Endothelial cell of umbilical vein (primary cell): ENCODE data around the gene OR10J5. TPM values are rescaled to one million over a fixed set of nuclear protein-coding genes. Genes with fewer than 3 reads are reported as not detected.

Experiments used
- BruUV-seq: library from RNA; stranded (reverse); fragments of 400-500 nt; replicated peaks from 2 replicates; lab custom pipeline; 2021; lab: Mats Ljungman, UMichigan
- CTCF ChIA-PET: fragments of 300-600, 350-600 bp; sonication (Branson Sonifier 250); formaldehyde crosslinking; loops from one replicate; lab custom pipeline; 2021; ENCODE audit warnings: antibody characterized with exemption, inconsistent platforms; lab: Charles Lee
- POLR2A ChIA-PET: fragments of 300-600, 350-600 bp; sonication (Branson Sonifier 250); formaldehyde crosslinking; loops from one replicate; lab custom pipeline; 2021; ENCODE audit warnings: antibody characterized with exemption, inconsistent platforms; lab: Charles Lee
- DNase-seq: peaks from one replicate; pipeline ENCODE4 v3.0.0-alpha.2; 2011; ENCODE audit warnings: low read depth, low spot score
- FAIRE-seq: peaks from 2 replicates; lab custom pipeline; 2011; peaks lifted over from hg19 to GRCh38; lab: Jason Lieb, UNC
- H2AFZ ChIP-seq: 2 replicates; pipeline ENCODE4 v1.6.0; 2012; ENCODE audit warnings: low read depth, low read length, control low read depth, inconsistent platforms
- H3K27ac ChIP-seq: 2 replicates; pipeline ENCODE4 v1.5.1; 2011; ENCODE audit warnings: low read depth, mild to moderate bottlenecking, control low read depth, low read length, moderate library complexity; ENCODE audit not compliant: insufficient read depth
- H3K27me3 ChIP-seq, 2 experiments: 2 replicates each; pipeline versions ENCODE4 v1.6.0 to v1.6.1; 2011; ENCODE audit warnings: low read length in 2 of 2, mixed read lengths in 1 of 2; ENCODE audit not compliant: control insufficient read depth in 2 of 2, insufficient read depth in 2 of 2
- H3K36me3 ChIP-seq, 2 experiments: 2 replicates in 1 of 2; 3 replicates in 1 of 2; pipeline ENCODE4 v1.5.1; 2011; ENCODE audit warnings: low read length in 2 of 2, mild to moderate bottlenecking in 1 of 2, moderate library complexity in 1 of 2; ENCODE audit not compliant: control insufficient read depth in 2 of 2, insufficient read depth in 2 of 2; ENCODE audit errors: extremely low read depth in 1 of 2
- H3K4me1 ChIP-seq: 3 replicates; pipeline ENCODE4 v1.5.1; 2011; ENCODE audit warnings: mild to moderate bottlenecking, low read length; ENCODE audit not compliant: control insufficient read depth, insufficient read depth; ENCODE audit errors: extremely low read depth
- H3K4me2 ChIP-seq: 2 replicates; pipeline ENCODE4 v1.6.1; 2011; ENCODE audit warnings: low read length, control low read depth, mixed read lengths; ENCODE audit not compliant: insufficient read depth
- H3K4me3 ChIP-seq, 3 experiments: fragments of 200-600 bp in 1 of 3; sonication (generic), shearing (Covaris generic) in 1 of 3; replicated peaks in 1 of 3; 2 replicates each; pipeline ENCODE4 v1.5.1; 2011 to 2016; ENCODE audit warnings: control low read depth in 3 of 3, low read length in 3 of 3, mild to moderate bottlenecking in 2 of 3, inconsistent platforms in 1 of 3, low read depth in 1 of 3, moderate library complexity in 1 of 3; ENCODE audit not compliant: insufficient read depth in 1 of 3
- H3K79me2 ChIP-seq: 2 replicates; pipeline ENCODE4 v1.6.0; 2012; ENCODE audit warnings: low read length, inconsistent platforms; ENCODE audit not compliant: control insufficient read depth, insufficient read depth
- H3K9ac ChIP-seq: replicated peaks from 2 replicates; pipeline ENCODE3; 2011; ENCODE audit warnings: low read length, control low read depth; ENCODE audit not compliant: insufficient read depth; ENCODE audit errors: extremely low read depth
- H3K9me1 ChIP-seq: replicated peaks from 3 replicates; pipeline ENCODE4 v1.6.0; 2011; ENCODE audit warnings: mild to moderate bottlenecking, low read length; ENCODE audit not compliant: control insufficient read depth, insufficient read depth; ENCODE audit errors: extremely low read depth
- H3K9me3 ChIP-seq: replicated peaks from 2 replicates; pipeline ENCODE4 v1.5.1; 2012; ENCODE audit warnings: low read length, inconsistent platforms; ENCODE audit not compliant: control insufficient read depth, insufficient read depth
- H4K20me1 ChIP-seq: replicated peaks from 2 replicates; pipeline ENCODE3; 2011; ENCODE audit warnings: mild to moderate bottlenecking, low read length; ENCODE audit not compliant: control insufficient read depth, insufficient read depth; ENCODE audit errors: extremely low read depth
- CTCF ChIP-seq, 2 donors: IDR thresholded peaks; 1 replicate in 1 of 2; 2 replicates in 1 of 2; pipeline ENCODE4 v1.5.1; 2011; ENCODE audit warnings: low read length in 2 of 2, mild to moderate bottlenecking in 2 of 2, moderate library complexity in 2 of 2, control low read depth in 1 of 2, inconsistent platforms in 1 of 2, low read depth in 1 of 2; ENCODE audit not compliant: insufficient read depth in 1 of 2; ENCODE audit errors: extremely low read depth in 1 of 2
- EZH2 ChIP-seq: IDR thresholded peaks from 2 replicates; pipeline ENCODE4 v1.6.1; 2012; ENCODE audit warnings: borderline replicate concordance, low read depth, mild to moderate bottlenecking, moderate library complexity, low read length, inconsistent platforms; ENCODE audit not compliant: severe bottlenecking
- FOS ChIP-seq: IDR thresholded peaks from 2 replicates; pipeline ENCODE4 v1.6.1; 2011; ENCODE audit warnings: mild to moderate bottlenecking, low read length, moderate library complexity, borderline replicate concordance; ENCODE audit not compliant: insufficient read depth
- GATA2 ChIP-seq: IDR thresholded peaks from 2 replicates; pipeline ENCODE4 v1.7.0; 2011; ENCODE audit warnings: low read depth, mild to moderate bottlenecking, moderate library complexity, mixed read lengths, low read length; ENCODE audit not compliant: insufficient read length, insufficient read depth
- JUN ChIP-seq: IDR thresholded peaks from 2 replicates; pipeline ENCODE4 v1.6.1; 2011; ENCODE audit warnings: borderline replicate concordance, low read depth; ENCODE audit not compliant: insufficient read length, insufficient read depth
- MAX ChIP-seq: IDR thresholded peaks from 2 replicates; pipeline ENCODE4 v1.6.1; 2011; ENCODE audit not compliant: insufficient read depth, insufficient read length
- MYC ChIP-seq: IDR thresholded peaks from one replicate; pipeline ENCODE4 v1.6.1; 2011; ENCODE audit warnings: mild to moderate bottlenecking, low read depth, low read length
- POLR2A ChIP-seq: IDR thresholded peaks from 2 replicates; pipeline ENCODE4 v1.6.1; 2012; ENCODE audit warnings: low read depth, mild to moderate bottlenecking, control low read depth, low read length
- POLR2AphosphoS5 ChIP-seq: IDR thresholded peaks from 2 replicates; pipeline ENCODE4 v1.6.1; 2012; ENCODE audit warnings: low read depth, mild to moderate bottlenecking, control low read depth, low read length, moderate library complexity; ENCODE audit not compliant: insufficient read depth
- dilution Hi-C: fragments of 300-500 bp; cut with MboI; formaldehyde crosslinking; loops from one replicate; pipeline ENCODE4 v1.15.0; 2019; ENCODE audit warnings: low sequenced_read_pairs; ENCODE audit not compliant: extremely low pct_ligation_motif_present
- intact Hi-C: fragments of 100-400 bp; cut with micrococcal nuclease; formaldehyde crosslinking; loops from one replicate; pipeline ENCODE4 v1.10.0; 2022
- polyA plus RNA-seq, 4 experiments: library from polyadenylated mRNA; depleted of rRNA in 3 of 4; stranded (reverse) in 3 of 4; unstranded in 1 of 4; fragments of >200 nt; gene quantifications; 2 replicates each; pipeline versions ENCODE4 v1.2.1 to v1.2.3, GENCODE V29; 2011 to 2012; ENCODE audit warnings: missing spikeins in 1 of 4
- total RNA-seq: library from RNA; stranded (reverse); gene quantifications from 2 replicates; pipeline ENCODE4 v1.2.3, GENCODE V29; 2021

The OR10J5 gene
- total and polyA plus RNA-seq, 2 donors (not counting 3 experiments of a cell fraction or from before 2014, with no cell fraction given): not detected

- H3K9me3 ChIP-seq: no peaks in the 10 kb centered on the region
- no peaks in the 10 kb centered on the region for H3K36me3 ChIP-seq
- H3K27ac ChIP-seq: no peak overlapping the region
- dilution Hi-C loops: no loop called here
- H3K9ac ChIP-seq: no peak overlapping the region
- H4K20me1 ChIP-seq: no peaks in the 10 kb centered on the region
- H3K4me1 ChIP-seq: no peaks in the 10 kb centered on the region
- H2AFZ ChIP-seq: no peak overlapping the region
- no peak overlapping the region for H3K4me2 ChIP-seq
- no peak for DNase-seq
- no TSS peak for BruUV-seq
- H3K9me1 ChIP-seq: no peaks in the 10 kb centered on the region
- ChIA-PET CTCF (no interaction called here), POLR2A (no interaction called here)
- no peak for FAIRE-seq
- H3K79me2 ChIP-seq: no peaks in the 10 kb centered on the region
- intact Hi-C loops: no loop called here
- TF ChIP-seq CTCF (IDR thresholded peaks at IDR 0.05; ENCODE audit: extremely low read depth in 1 of 2, insufficient read depth in 1 of 2, low read depth in 1 of 2, low read length in 2 of 2): no peak
- no peak for TF ChIP-seq GATA2
- no peak for TF ChIP-seq FOS
- TF ChIP-seq POLR2A: no peak
- no peak for TF ChIP-seq POLR2AphosphoS5
- TF ChIP-seq JUN: no peak
- H3K27me3 ChIP-seq: no peaks in the 10 kb centered on the region
- no peak overlapping the region for H3K4me3 ChIP-seq
Measured at GRCh38 chr1:159577446-159577845, 41.6 kb upstream of the OR10J5 start.

- H3K27me3 ChIP-seq: no peaks in the 10 kb centered on the region
- no peak overlapping the region for H3K4me3 ChIP-seq
- DNase-seq: no peak
- dilution Hi-C loops (no loop called here), intact Hi-C loops (no loop called here)
- no peaks in the 10 kb centered on the region for H3K79me2 ChIP-seq
- POLR2A ChIA-PET: no interaction called here
- no peaks in the 10 kb centered on the region for H3K9me3 ChIP-seq
- no peak overlapping the region for H3K4me2 ChIP-seq
- CTCF ChIA-PET: no interaction called here
- no peak overlapping the region for H3K27ac ChIP-seq
- no TSS peak for BruUV-seq
- TF ChIP-seq POLR2A (no peak), EZH2 (no peak), JUN (no peak), CTCF (IDR thresholded peaks at IDR 0.05; ENCODE audit: extremely low read depth in 1 of 2, insufficient read depth in 1 of 2, low read depth in 1 of 2, low read length in 2 of 2) (no peak), MAX (no peak), FOS (no peak), MYC (no peak), POLR2AphosphoS5 (no peak), GATA2 (no peak)
- no peak overlapping the region for H2AFZ ChIP-seq
- no peaks in the 10 kb centered on the region for H3K9me1 ChIP-seq
- H4K20me1 ChIP-seq: no peaks in the 10 kb centered on the region
- H3K36me3 ChIP-seq: no peaks in the 10 kb centered on the region
- FAIRE-seq: no peak
- H3K9ac ChIP-seq: no peak overlapping the region
- H3K4me1 ChIP-seq: no peaks in the 10 kb centered on the region
Measured at GRCh38 chr1:159562680-159563079, 26.9 kb upstream of the OR10J5 start.
